ENCODE measurements around the gene BCL11B.

The BCL11B gene

DNA sequence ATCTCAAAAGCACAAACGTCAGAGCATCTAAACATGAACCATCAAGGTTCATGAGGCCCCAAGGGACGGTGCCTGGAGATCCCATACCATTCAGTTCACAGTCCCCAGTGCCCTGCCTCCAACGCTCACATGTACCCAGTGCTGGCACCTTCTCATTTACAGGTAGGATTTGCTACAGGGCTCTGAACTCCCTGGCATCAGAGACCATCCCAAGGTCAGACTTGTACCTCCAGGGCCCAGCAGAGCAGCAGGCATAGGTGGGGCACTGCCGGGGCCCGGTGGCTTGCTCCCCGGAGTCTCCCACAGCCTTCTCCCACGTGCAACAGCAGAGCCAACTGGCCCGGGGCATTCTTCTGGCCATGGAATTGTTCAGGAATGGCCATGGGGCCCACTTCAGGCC is 114.8 kb downstream of the BCL11B start:
- TF ChIP-seq, protein P1, sequence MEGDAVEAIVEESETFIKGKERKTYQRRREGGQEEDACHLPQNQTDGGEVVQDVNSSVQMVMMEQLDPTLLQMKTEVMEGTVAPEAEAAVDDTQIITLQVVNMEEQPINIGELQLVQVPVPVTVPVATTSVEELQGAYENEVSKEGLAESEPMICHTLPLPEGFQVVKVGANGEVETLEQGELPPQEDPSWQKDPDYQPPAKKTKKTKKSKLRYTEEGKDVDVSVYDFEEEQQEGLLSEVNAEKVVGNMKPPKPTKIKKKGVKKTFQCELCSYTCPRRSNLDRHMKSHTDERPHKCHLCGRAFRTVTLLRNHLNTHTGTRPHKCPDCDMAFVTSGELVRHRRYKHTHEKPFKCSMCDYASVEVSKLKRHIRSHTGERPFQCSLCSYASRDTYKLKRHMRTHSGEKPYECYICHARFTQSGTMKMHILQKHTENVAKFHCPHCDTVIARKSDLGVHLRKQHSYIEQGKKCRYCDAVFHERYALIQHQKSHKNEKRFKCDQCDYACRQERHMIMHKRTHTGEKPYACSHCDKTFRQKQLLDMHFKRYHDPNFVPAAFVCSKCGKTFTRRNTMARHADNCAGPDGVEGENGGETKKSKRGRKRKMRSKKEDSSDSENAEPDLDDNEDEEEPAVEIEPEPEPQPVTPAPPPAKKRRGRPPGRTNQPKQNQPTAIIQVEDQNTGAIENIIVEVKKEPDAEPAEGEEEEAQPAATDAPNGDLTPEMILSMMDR (IDR thresholded peaks at IDR 0.05) = no peak

DNA sequence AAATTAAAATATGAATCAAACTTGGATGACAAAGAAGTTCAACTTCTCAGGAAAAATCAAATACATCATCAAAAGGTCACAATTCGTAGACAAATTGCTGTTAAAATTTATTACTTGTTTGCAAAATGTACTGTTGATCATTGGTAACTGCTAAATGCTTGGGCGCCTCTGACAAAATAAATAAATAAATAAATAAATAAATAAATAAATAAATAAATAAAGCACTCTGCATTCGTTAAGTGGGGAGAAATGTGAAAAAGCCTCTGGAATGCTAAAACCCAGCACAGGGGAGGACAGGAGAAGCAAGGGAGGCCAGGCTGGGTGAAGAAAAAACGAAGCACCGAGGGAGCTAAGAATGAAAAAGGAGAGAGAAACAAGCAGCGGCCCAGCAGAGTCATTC is 115.2 kb downstream of the BCL11B start:
- TF ChIP-seq, protein P1 (IDR thresholded peaks at IDR 0.05) = no peak

DNA sequence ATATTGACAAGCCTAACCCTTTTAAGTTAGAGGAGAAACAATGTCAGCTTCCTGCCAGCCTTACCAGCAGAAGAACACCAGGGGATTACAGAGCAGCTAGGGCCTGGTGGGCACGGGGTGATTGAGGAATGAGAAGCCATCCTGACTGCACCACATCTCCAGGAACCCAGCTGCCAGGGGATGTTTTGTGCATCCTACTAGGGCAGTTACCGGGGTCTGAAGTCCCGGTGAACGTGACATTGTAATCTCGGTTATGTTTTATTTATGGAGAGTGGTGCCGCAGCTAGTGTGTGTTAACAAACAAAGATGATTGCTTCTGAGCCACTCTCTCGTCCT is 115.9 kb downstream of the BCL11B start:
- TF ChIP-seq, protein P1 (IDR thresholded peaks at IDR 0.05) = no peak

DNA sequence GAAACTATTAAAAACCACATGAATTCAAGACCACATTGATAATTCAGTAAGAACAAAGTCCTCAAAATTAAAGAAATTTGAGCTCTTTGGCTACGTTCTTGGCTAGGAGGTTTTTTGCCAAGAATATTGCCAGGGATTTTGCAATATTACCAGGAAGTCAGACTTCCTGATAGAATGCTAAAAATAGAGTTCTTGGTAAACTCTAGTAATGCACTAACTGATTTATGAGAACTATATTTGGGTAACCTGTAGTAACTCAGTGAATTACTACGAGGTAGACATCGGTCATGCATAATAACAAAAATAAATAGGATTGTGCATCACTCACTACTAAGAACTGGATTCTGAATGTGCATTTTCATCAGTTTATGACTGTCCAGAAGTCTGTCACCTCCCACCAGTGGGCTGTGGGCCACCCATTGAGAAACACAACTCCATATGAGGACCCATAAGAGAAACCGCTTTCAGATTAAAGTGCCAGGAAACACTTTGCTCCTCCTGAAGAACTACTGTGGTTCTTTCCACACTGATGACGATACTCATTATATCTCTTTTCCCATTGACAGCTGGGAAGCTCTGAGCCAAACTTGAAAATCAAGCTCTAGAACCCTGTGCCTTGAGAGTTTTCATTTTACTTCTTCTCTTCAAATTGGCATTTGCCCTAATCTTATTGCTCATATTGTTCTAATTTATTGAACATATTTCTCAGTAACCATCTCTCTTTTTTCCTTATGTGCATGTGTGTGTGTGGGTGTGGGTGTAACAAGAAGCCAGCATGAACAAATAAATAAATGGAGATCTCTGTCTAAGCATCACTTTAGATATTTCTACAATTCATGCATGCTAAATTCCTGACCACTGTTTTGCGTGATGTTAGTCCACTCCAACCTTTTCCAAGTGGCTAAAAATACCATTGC is 116.6 kb downstream of the BCL11B start:
- TF ChIP-seq, protein P1 (IDR thresholded peaks at IDR 0.05) = no peak

DNA sequence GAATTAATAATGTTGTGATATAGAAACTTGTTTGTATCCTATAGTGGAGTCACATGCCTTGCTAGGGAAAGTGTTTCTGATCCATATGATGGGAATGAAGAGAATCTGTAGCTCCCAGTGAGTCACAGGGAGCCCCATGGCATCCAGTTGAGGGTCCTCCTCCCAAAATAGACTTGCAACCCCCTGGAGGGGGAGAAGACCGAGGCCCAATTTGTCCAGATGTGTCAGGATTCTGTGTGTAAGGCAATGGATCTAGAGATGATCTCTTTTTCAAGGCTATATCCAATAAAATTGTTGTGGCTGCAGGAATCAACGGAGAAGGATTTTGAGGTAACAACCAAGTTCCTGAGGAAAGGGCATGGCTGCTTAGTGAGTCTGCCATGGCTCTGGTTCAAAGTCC is 121.8 kb downstream of the BCL11B start:
- TF ChIP-seq, protein P1 (IDR thresholded peaks at IDR 0.05) = no peak

DNA sequence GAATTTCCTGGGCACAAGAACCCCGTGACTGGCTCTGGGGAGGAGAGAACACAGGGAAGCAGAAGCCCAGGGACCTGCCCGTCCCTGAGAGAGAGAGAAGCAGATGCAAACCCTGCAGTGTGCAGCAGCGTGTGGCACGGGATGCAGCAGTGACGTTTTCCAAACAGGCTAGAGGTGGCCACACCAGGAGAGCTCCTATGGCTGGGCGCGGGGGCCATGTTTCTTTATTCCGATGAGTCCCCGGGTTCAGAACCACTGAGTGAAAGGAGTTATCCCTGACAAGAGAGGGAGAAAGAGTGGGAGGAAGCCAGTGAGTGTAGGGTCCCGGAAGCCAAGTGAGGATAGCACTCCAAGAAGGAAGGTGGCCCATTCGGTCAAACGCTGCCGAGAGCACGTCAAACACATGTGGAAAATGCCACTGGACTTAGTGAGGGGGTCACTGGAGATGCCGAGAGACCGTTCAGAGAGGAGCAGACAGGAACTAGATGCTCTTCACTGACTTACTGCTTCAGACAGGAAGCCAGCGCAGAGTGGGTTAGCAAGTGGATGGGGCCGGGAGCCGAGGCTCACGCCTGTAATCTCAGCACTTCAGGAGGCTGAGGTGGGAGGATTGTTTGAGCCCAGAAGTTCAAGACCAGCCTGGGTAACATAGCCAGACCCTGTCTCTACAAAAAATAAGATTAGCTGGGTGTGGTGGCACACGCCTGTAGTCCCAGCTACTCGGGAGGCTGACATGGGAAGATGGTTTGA is 123.0 kb downstream of the BCL11B start:
- TF ChIP-seq, protein P1 (IDR thresholded peaks at IDR 0.05) = no peak

DNA sequence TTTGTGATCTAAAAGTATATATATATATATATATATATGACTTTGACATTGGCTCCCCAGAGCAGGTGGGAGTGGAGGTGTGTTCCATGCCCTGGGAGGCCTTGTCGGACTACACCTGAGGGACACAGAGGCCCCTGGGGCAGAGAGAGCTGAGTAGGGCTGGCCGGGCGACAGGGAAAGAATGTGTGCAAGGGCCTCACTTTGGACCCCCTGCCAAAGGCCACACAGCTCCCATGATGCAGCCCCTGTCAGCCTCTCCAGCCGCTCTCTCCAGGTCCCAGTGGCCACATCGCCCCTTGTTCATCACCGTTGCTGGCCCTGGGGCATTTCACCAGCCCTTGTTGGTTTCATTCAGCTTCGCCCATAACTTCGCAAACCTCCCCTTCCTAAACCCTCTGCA is 123.9 kb downstream of the BCL11B start:
- TF ChIP-seq, protein P1 (IDR thresholded peaks at IDR 0.05) = no peak

Data from LNCAP (cell line).